Liver (tissue), 3 donors: ENCODE results near the gene ZNF18.

Source experiments
- CTCF ChIP-seq: fragments of 150-350 bp; IDR thresholded peaks from 2 replicates; pipeline ENCODE4 v1.5.1; 2017; ENCODE audit warnings: improper control_type of control experiment, low read depth, low read length; ENCODE audit not compliant: missing input control
- MAX ChIP-seq: IDR thresholded peaks from 2 replicates; pipeline ENCODE4 v1.6.1; 2016; ENCODE audit warnings: antibody characterized with exemption
- SP1 ChIP-seq: IDR thresholded peaks from 2 replicates; pipeline ENCODE4 v1.6.1; 2018; ENCODE audit warnings: antibody characterized with exemption, mild to moderate bottlenecking
- TAF1 ChIP-seq: conservative IDR thresholded peaks from 2 replicates; pipeline ENCODE4 v1.6.1; 2016; ENCODE audit warnings: antibody characterized with exemption, mild to moderate bottlenecking
- YY1 ChIP-seq: IDR thresholded peaks from 2 replicates; pipeline ENCODE4 v1.6.1; 2016; ENCODE audit warnings: antibody characterized with exemption, mild to moderate bottlenecking
- TF ChIP-seq, protein P1 (sequence below): IDR thresholded peaks from 2 replicates; pipeline ENCODE4 v1.6.1; 2016; ENCODE audit warnings: antibody characterized with exemption
- donor health status: healthy.
- donor health status: healthy.

GRCh38 chr17:11950771-11951519 is 46.3 kb downstream of the ZNF18 start:
- TF ChIP-seq YY1 (no peak), CTCF (no peak), MAX (no peak), SP1 (no peak), TAF1 (no peak)
- TF ChIP-seq, protein P1, sequence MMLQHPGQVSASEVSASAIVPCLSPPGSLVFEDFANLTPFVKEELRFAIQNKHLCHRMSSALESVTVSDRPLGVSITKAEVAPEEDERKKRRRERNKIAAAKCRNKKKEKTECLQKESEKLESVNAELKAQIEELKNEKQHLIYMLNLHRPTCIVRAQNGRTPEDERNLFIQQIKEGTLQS = no peak
